Activated CD4-positive, alpha-beta T cell treated with anti-CD3 and anti-CD28 coated beads, Interleukin-2, amount 10 ng/mL, durations not matched to agents 7 days and 5 days (primary cell): ENCODE results near the gene KCTD14. TPM values are rescaled to one million over a fixed set of nuclear protein-coding genes. Genes with fewer than 3 reads are reported as not detected.
A peak's percentile ranks its signal among the peaks of the same experiment; 100 is the strongest.

Experiments used
- CTCF ChIA-PET: fragments of 350-600 bp; sonication (Branson Sonifier 250); formaldehyde crosslinking; loops from one replicate; lab custom pipeline; 2021; ENCODE audit warnings: antibody characterized with exemption; lab: Charles Lee
- POLR2A ChIA-PET: fragments of 350-600 bp; sonication (Branson Sonifier 250); formaldehyde crosslinking; loops from one replicate; lab custom pipeline; 2021; ENCODE audit warnings: antibody characterized with exemption; lab: Charles Lee
- DNase-seq: peaks from one replicate; pipeline ENCODE4 v3.0.0-alpha.2; 2020
- H3K27ac Mint-ChIP-seq: one replicate; pipeline ENCODE4 v1.8.0; 2021; ENCODE audit warnings: mild to moderate bottlenecking, moderate library complexity, mixed read lengths
- H3K27me3 Mint-ChIP-seq: one replicate; pipeline ENCODE4 v1.8.0; 2021; ENCODE audit warnings: mixed read lengths
- H3K36me3 Mint-ChIP-seq: one replicate; pipeline ENCODE4 v1.8.0; 2021; ENCODE audit warnings: low read depth, mixed read lengths
- H3K4me1 Mint-ChIP-seq: one replicate; pipeline ENCODE4 v1.8.0; 2021; ENCODE audit warnings: mixed read lengths
- H3K4me3 Mint-ChIP-seq: one replicate; pipeline ENCODE4 v1.8.0; 2021; ENCODE audit warnings: mild to moderate bottlenecking, moderate library complexity, mixed read lengths
- H3K9me3 Mint-ChIP-seq: one replicate; pipeline ENCODE4 v1.8.0; 2021; ENCODE audit warnings: mixed read lengths
- total RNA-seq, 2 experiments: library from RNA; stranded (reverse); gene quantifications; one replicate each; pipeline ENCODE4 v1.2.3, GENCODE V29; 2021

Gene KCTD14, protein sequence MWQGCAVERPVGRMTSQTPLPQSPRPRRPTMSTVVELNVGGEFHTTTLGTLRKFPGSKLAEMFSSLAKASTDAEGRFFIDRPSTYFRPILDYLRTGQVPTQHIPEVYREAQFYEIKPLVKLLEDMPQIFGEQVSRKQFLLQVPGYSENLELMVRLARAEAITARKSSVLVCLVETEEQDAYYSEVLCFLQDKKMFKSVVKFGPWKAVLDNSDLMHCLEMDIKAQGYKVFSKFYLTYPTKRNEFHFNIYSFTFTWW
- under 1 TPM; 0.19 to 0.25 TPM for total RNA-seq

DNA sequence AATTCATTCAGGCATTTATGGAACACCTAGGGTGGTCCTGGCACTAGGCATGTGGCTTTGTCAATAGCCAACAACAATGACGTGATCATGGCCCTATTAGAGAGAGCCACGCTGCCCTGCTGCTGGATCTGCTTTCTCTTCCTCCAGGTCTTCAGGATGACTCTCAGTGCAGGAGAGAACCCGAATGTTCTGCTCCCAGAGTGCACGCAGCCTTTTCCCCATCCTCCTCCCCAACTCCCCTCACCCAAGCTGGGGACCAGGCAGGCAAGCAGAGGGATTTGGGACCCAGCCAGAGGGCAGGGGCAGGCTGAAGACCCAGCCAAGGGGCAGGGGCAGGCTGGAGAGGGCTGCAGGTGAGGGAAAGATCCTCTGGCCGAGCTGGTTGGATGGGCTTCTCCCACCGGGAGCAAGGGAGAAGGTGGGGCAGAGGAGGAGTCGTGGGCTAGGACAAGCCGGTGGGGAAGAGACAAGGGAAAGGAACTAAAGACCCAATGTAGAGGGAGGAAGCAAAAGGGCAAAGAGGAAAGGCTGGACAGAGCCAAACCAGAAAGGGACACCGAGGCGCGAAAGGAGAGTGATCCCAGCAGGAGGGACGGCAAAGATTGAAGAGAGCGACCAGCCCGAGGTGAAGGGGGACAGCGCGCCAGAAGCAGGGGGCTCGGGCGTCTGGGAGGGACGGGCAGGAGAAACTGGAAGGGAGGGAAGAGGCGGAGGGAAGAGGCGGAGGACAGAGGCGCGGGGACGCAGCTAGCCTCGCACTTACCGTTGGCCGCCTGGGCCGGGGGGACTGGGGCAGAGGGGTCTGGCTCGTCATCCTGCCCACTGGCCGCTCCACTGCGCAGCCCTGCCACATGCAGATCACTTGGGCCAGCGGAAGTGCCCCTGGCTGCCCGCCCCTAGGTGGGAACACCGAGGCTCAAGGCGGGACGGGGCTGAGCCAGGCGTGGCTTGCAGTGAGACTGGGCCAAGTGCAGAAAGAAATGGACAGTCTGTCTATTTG, at the start of gene KCTD14:
Gene KCTD14 (minus strand): TSS at position 880 of the 1,000 bp plus-strand sequence. CDS start 27 bp downstream, at position 853.
- no peak within 1 kb of the TSS for H3K4me3 Mint-ChIP-seq
- no peaks in the 10 kb centered on the region for H3K36me3 Mint-ChIP-seq
- H3K27me3 Mint-ChIP-seq, result peaks cover 10% of the 10 kb centered on the region
- H3K9me3 Mint-ChIP-seq, result no peaks in the 10 kb centered on the region
- no peak for DNase-seq
- POLR2A ChIA-PET, result no interaction called here
- peak within 1 kb of the TSS; percentile 65 for H3K27ac Mint-ChIP-seq
- CTCF ChIA-PET, result no interaction called here
- peaks cover 3% of the 10 kb centered on the region for H3K4me1 Mint-ChIP-seq

DNA sequence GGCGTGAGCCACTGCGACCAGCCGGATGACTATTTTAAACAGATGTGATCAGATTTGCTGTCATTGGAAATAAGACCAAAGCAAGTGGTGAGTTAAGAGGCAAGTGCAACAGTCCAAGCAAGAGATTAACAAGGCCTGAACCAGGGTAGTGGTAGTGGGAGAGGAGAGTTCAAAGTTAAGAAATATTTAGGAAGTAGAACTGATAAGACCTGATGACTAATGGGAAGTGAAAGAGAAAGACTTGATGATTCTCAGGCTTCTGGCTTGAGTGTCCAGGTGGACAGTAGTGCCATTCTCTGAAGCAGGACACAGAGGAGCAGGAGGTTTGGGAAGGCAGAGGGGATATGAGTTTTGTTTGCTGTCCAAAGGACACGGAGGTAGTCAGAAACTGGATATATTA, 49.4 kb upstream of the KCTD14 start:
- H3K4me1 Mint-ChIP-seq, result peaks cover 27% of the 10 kb centered on the region
- no peak for DNase-seq
- no peak overlapping the region for H3K4me3 Mint-ChIP-seq
- no peaks in the 10 kb centered on the region for H3K9me3 Mint-ChIP-seq
- ChIA-PET CTCF (interaction anchor here (0.8 kb wide), 1 partner anchor 8 kb away, joined by 6 read pairs; no protein-coding TSS in a partner anchor), POLR2A (no interaction called here)
- no peak overlapping the region for H3K27ac Mint-ChIP-seq
- H3K27me3 Mint-ChIP-seq, result no peaks in the 10 kb centered on the region
- H3K36me3 Mint-ChIP-seq, result peaks cover 60% of the 10 kb centered on the region

DNA sequence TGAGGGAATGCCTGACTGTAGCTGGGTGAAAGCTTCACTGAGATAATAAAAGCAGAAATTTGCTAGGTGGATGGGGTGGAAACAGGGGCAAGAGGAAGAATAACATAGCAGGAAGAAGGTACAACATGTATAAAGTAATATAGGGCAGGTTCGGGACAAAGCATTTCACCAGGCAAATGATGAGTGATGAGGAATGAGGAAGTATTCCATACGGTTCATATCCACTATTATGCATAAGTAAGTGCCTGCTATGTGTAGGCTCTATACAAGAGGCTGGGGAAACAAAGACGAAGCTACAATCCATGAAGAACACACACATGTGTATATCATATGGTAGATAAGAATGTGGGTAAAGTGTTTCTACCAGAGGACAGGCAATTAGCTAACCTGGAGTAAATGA, 48.6 kb upstream of the KCTD14 start:
- Mint-ChIP-seq H3K4me3 (no peak overlapping the region), H3K4me1 (peaks cover 22% of the 10 kb centered on the region), H3K36me3 (peaks cover 61% of the 10 kb centered on the region), H3K9me3 (no peaks in the 10 kb centered on the region), H3K27me3 (no peaks in the 10 kb centered on the region), H3K27ac (no peak overlapping the region)
- ChIA-PET POLR2A (no interaction called here), CTCF (interaction anchor here (0.5 to 0.8 kb wide), 2 partner anchors 9 to 1207 kb away, joined by 3 to 6 read pairs; no protein-coding TSS in a partner anchor)
- DNase-seq, result no peak

DNA sequence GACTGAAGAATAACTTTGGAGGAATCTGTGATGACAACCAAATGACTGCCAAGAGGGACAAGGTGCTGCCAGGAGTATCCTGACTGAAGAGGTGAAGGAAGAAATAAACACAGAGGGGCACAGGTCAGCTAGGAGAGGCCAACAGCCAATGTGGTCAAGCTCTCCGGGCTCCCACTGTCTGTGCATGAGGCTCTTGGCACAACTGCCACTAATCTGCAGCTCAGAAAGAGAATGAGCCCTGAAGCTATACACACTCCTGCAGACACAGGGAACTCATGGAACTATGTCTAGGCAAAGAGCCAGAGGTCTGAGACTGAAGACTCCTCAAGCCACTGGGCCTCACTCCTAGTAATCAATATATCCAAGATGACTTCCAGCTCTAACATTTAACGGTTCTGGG, 47.5 kb upstream of the KCTD14 start:
- H3K36me3 Mint-ChIP-seq, result peaks cover 52% of the 10 kb centered on the region
- H3K9me3 Mint-ChIP-seq, result no peaks in the 10 kb centered on the region
- no peaks in the 10 kb centered on the region for H3K27me3 Mint-ChIP-seq
- H3K27ac Mint-ChIP-seq, result no peak overlapping the region
- CTCF ChIA-PET, result interaction anchor here (1.2 kb wide), 1 partner anchor 9 kb away, joined by 4 read pairs; the partner anchor contains the start of gene NDUFC2
- no peak overlapping the region for H3K4me3 Mint-ChIP-seq
- no peak for DNase-seq
- POLR2A ChIA-PET, result no interaction called here
- H3K4me1 Mint-ChIP-seq, result peaks cover 13% of the 10 kb centered on the region

DNA sequence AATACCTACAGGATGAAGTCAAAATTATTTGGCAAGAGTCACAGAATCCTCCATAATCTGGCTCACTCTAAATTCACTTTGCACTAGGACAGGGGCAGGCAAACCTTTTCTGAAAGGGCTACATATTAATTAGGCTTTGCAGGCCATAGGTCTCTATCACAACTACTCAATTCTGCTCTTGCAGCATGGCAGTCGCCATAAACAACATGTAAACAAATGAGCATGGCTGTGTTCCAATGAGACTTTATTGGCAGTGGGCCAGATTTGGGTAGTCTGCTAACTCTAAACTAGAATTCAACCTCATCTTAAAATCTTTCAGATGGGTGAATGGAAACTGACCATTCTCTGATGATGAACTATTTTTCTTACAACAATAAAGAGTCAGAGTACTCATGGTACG, 46.4 kb upstream of the KCTD14 start:
- ChIA-PET POLR2A (no interaction called here), CTCF (interaction anchor here (2.8 kb wide), 1 partner anchor 9 kb away, joined by 10 read pairs; no protein-coding TSS in a partner anchor)
- H3K36me3 Mint-ChIP-seq, result peaks cover 52% of the 10 kb centered on the region
- H3K4me3 Mint-ChIP-seq, result no peak overlapping the region
- no peaks in the 10 kb centered on the region for H3K27me3 Mint-ChIP-seq
- H3K4me1 Mint-ChIP-seq, result peaks cover 7% of the 10 kb centered on the region
- DNase-seq, result no peak
- no peaks in the 10 kb centered on the region for H3K9me3 Mint-ChIP-seq
- no peak overlapping the region for H3K27ac Mint-ChIP-seq

DNA sequence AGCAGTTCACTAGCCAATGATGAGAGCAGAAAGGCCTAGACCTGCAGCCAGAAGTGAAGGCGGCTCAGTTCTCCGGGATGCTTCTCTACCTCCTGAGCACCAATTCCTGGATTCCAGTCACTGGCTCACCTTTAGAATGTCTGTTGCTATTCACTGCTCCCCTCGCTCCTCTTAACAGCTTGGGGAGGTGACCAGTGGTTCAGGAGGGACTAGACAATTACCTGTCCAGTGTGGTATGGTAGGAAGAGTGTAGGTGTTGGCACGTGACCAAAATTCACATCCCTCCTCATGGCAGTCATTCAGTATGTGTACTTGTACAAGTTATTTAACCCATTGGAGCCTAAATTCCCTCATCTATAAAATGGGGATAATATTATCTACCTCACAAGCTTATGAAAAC, 44.6 kb upstream of the KCTD14 start:
- Mint-ChIP-seq H3K36me3 (peaks cover 49% of the 10 kb centered on the region), H3K9me3 (no peaks in the 10 kb centered on the region), H3K27me3 (no peaks in the 10 kb centered on the region), H3K27ac (no peak overlapping the region), H3K4me3 (no peak overlapping the region), H3K4me1 (peaks cover 5% of the 10 kb centered on the region)
- CTCF ChIA-PET, result interaction anchor here (1.3 to 2.8 kb wide), 2 partner anchors 11 to 497 kb away, joined by 4 to 10 read pairs; no protein-coding TSS in a partner anchor
- POLR2A ChIA-PET, result no interaction called here
- no peak for DNase-seq

DNA sequence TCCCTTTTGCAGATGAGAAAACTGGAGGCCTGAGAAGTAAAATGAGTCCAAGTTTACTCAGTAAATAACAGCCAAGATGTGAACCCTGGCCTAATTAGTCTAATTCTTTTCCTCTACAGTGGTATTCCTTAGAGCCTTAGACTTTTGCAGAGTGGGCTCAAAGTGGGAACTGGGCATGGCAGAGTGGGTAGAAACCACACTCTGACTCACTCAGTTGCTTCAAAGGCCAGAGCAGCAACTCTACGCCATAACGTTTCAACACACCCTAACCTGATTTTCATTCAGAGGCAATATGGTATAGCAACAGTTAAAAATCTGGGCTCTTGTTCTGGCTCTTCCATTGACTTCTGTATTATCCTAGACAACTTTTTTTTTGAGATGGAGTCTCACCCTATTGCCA, 43.4 kb upstream of the KCTD14 start:
- no peak overlapping the region for H3K4me3 Mint-ChIP-seq
- DNase-seq, result no peak
- peaks cover 39% of the 10 kb centered on the region for H3K36me3 Mint-ChIP-seq
- POLR2A ChIA-PET, result no interaction called here
- no peaks in the 10 kb centered on the region for H3K9me3 Mint-ChIP-seq
- H3K27ac Mint-ChIP-seq, result no peak overlapping the region
- CTCF ChIA-PET, result interaction anchor here (0.8 to 1.2 kb wide), 3 partner anchors 16 to 122 kb away, joined by 3 read pairs; partner anchors contain the start of gene KCTD21
- no peaks in the 10 kb centered on the region for H3K27me3 Mint-ChIP-seq
- H3K4me1 Mint-ChIP-seq, result peaks cover 1% of the 10 kb centered on the region

DNA sequence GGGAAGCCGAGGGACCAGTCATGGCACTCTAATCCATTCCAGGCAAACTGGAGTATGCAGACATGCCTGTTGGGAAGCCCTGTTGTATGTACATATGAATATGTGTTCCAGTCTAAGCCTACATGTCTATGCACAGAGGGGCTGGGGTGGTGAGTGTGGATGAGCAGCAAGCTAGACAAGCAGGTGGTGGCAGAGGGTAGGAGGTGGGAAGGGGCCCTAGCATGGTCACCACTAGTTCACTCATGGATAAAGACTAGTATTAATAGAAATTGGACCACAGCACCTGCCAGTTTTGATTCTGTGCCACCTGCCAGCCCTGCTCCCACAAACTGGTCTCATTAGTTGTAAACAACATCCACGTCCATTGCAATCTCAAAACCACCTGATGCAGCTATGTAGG, 42.1 kb upstream of the KCTD14 start:
- Mint-ChIP-seq H3K4me3 (no peak overlapping the region), H3K9me3 (no peaks in the 10 kb centered on the region), H3K27ac (no peak overlapping the region), H3K36me3 (peaks cover 31% of the 10 kb centered on the region), H3K27me3 (no peaks in the 10 kb centered on the region), H3K4me1 (peaks cover 1% of the 10 kb centered on the region)
- POLR2A ChIA-PET, result no interaction called here
- CTCF ChIA-PET, result interaction anchor here (0.8 to 1.0 kb wide), 2 partner anchors 14 to 19 kb away, joined by 3 to 4 read pairs; no protein-coding TSS in a partner anchor
- no peak for DNase-seq

DNA sequence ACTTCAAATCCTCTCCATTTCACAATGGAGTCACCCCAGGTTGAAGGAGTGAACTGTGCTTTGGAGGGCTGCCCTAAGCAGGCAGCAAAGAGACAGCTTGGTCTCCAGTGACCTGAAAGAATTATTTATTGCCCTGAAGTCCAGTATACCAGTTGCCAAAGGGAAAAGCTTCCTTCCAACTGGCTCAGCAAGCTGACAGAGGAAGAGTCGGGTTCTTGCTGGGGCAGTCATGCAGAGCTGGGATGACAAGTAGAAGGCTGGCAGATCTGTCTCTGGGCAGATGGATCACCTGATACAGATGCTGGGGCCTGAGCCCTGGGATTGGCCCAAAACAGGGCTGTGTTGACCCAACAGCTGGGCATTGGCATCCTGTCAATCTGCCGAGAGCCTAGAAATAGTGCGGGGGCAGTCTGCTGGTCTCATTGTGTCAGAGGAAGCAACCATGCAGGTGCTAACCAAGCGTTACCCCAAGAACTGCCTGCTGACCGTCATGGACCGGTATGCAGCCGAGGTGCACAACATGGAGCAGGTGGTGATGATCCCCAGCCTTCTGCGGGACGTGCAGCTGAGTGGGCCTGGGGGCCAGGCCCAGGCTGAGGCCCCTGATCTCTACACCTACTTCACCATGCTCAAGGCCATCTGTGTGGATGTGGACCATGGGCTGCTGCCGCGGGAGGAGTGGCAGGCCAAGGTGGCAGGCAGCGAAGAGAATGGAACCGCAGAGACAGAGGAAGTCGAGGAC, 40.5 kb upstream of the KCTD14 start, which contains the start of gene THRSP:
Gene THRSP (plus strand): TSS at position 422 of the 742 bp plus-strand sequence. CDS start 21 bp downstream, at position 443.
- Mint-ChIP-seq H3K27ac (no peak within 1 kb of the TSS), H3K27me3 (no peaks in the 10 kb centered on the region), H3K9me3 (no peaks in the 10 kb centered on the region), H3K4me1 (peaks cover 1% of the 10 kb centered on the region), H3K36me3 (peaks cover 17% of the 10 kb centered on the region), H3K4me3 (no peak within 1 kb of the TSS)
- ChIA-PET CTCF (interaction anchor here (1.0 to 1.1 kb wide), 3 partner anchors 12 to 18 kb away, joined by 3 read pairs; no protein-coding TSS in a partner anchor), POLR2A (no interaction called here)
- no peak for DNase-seq

DNA sequence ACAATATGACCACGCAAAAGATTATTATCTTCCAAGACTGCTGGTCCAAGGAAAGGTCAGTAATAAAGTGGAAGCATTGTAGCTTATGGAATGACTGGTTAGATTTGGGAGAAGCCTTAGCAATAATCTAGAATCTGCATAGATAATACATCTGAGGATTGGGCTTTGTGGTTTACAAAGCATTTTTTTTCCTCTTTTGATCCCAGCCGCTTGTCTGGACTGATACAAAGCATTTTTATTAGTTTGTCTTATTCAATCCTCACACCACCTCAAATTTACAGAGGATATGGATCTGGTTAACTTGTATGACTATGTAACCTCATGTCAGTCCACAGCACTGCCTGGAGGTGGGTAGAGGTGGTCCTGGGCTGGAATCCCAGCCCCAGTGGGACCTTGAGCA, 39.6 kb upstream of the KCTD14 start:
- Mint-ChIP-seq H3K4me3 (no peak overlapping the region), H3K27ac (no peak overlapping the region), H3K4me1 (no peaks in the 10 kb centered on the region), H3K36me3 (peaks cover 12% of the 10 kb centered on the region), H3K9me3 (no peaks in the 10 kb centered on the region), H3K27me3 (no peaks in the 10 kb centered on the region)
- ChIA-PET CTCF (interaction anchor here (1.0 kb wide), 1 partner anchor 13 kb away, joined by 3 read pairs; no protein-coding TSS in a partner anchor), POLR2A (no interaction called here)
- DNase-seq, result no peak

DNA sequence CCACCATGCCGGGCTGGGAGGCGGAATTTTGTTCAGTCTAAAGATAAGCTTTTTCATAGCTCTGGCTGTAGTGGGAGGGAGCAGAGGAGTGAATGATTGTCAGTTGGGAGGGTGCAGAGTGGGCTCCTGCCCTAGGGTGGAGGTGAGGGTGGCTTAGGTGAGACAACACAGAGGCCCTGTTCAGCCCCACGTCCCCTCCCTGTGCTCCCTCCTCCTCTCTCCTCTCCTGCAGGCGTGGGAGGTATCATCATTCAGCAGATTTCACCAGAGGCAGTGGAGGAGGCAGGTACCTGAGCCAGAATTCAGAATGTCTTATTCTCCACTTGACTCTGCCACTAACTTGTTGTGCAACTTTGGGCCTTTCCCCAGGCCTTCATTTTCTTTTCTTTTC, 38.8 kb upstream of the KCTD14 start:
- CTCF ChIA-PET, result interaction anchor here (0.6 kb wide), 1 partner anchor 134 kb away, joined by 5 read pairs; no protein-coding TSS in a partner anchor
- Mint-ChIP-seq H3K4me3 (no peak overlapping the region), H3K27ac (no peak overlapping the region), H3K36me3 (peaks cover 6% of the 10 kb centered on the region), H3K4me1 (no peaks in the 10 kb centered on the region), H3K27me3 (no peaks in the 10 kb centered on the region), H3K9me3 (no peaks in the 10 kb centered on the region)
- no peak for DNase-seq
- POLR2A ChIA-PET, result no interaction called here
